Esophagus (tissue), 2 donors: ENCODE data around the gene SPTLC2. TPM values are rescaled to one million over a fixed set of nuclear protein-coding genes. Genes with fewer than 3 reads are reported as not detected.
A peak's percentile ranks its signal among the peaks of the same experiment; 100 is the strongest.
"Not testable (repeated sequence)": the region's sequence is repeated elsewhere in the genome, so short reads cannot be mapped to it uniquely, and the experiment has no call there.

Experiments
- H3K27ac ChIP-seq, 2 donors: one replicate each; pipeline ENCODE4 v1.5.1; 2013; ENCODE audit warnings: low read depth in 2 of 2, mild to moderate bottlenecking in 2 of 2, inconsistent platforms in 1 of 2, low read length in 1 of 2, moderate library complexity in 1 of 2
- H3K27me3 ChIP-seq, 2 donors: one replicate each; pipeline ENCODE4 v1.6.1; 2013; ENCODE audit warnings: low read length in 2 of 2, control low read depth in 1 of 2, mild to moderate bottlenecking in 1 of 2; ENCODE audit not compliant: insufficient read depth in 2 of 2, control insufficient read depth in 1 of 2
- H3K36me3 ChIP-seq, 2 donors: one replicate each; pipeline ENCODE4 v1.6.1; 2013; ENCODE audit warnings: low read length in 1 of 2; ENCODE audit not compliant: control insufficient read depth in 2 of 2, insufficient read depth in 2 of 2
- H3K4me1 ChIP-seq, 2 donors: one replicate each; pipeline ENCODE4 v1.6.1; 2013; ENCODE audit warnings: low read length in 1 of 2; ENCODE audit not compliant: control insufficient read depth in 2 of 2, insufficient read depth in 2 of 2
- H3K4me3 ChIP-seq, 2 donors: one replicate each; pipeline ENCODE4 v1.5.1; 2013; ENCODE audit warnings: low read length in 2 of 2, mild to moderate bottlenecking in 2 of 2, low read depth in 1 of 2, moderate library complexity in 1 of 2
- H3K9me3 ChIP-seq, 2 donors: one replicate each; pipeline ENCODE4 v1.6.1; 2013; ENCODE audit warnings: mild to moderate bottlenecking in 2 of 2, low read depth in 1 of 2, low read length in 1 of 2, moderate library complexity in 1 of 2; ENCODE audit not compliant: control insufficient read depth in 2 of 2, insufficient read depth in 1 of 2
- WGBS, 2 donors: extraction: QIAGEN DNeasy Blood & Tissue Kit; methylation state at CpG; one replicate each; pipeline ENCODE4 v1.1.7; 2013; 5-methylcytosine and 5-hydroxymethylcytosine counted together
- polyA plus RNA-seq, 2 donors: library from polyadenylated mRNA; stranded (reverse); fragments of 200-250 nt; gene quantifications; one replicate each; pipeline ENCODE4 v1.2.3, GENCODE V29; 2013
- donor health status: healthy with polysubstance abuse.
- donor health status: Bipolar disorder and iron deficiency.

SPTLC2 gene
- polyA plus RNA-seq, 2 donors: 14.1 to 16.3 TPM

GRCh38 chr14:77545171-77545570 is 71.3 kb downstream of the SPTLC2 start:
- WGBS, 2 donors: 95 to 97% methylated on average over 11 of the region's 11 CpGs
- not testable (repeated sequence) for H3K4me3 ChIP-seq, H3K4me1 ChIP-seq, H3K27ac ChIP-seq, H3K9me3 ChIP-seq, H3K27me3 ChIP-seq
- H3K36me3 ChIP-seq: peaks cover 7 to 13% of the 10 kb centered on the region in 2 donors

GRCh38 chr14:77544571-77544970 is 71.9 kb downstream of the SPTLC2 start:
- Histone ChIP-seq H3K27ac (no peak overlapping the region), H3K9me3 (no peaks in the 10 kb centered on the region), H3K4me1 (no peaks in the 10 kb centered on the region), H3K27me3 (no peaks in the 10 kb centered on the region), H3K4me3 (no peak overlapping the region), H3K36me3 (peaks cover 7 to 13% of the 10 kb centered on the region in 2 donors)
- WGBS, 2 donors: 95 to 96% methylated on average over 2 of the region's 2 CpGs

GRCh38 chr14:77543637-77544334 is 72.7 kb downstream of the SPTLC2 start:
- no peak overlapping the region for H3K4me3 ChIP-seq
- no peaks in the 10 kb centered on the region for H3K4me1 ChIP-seq
- WGBS, 2 donors: 86 to 95% methylated on average over 3 of the region's 3 CpGs
- peaks cover 4 to 9% of the 10 kb centered on the region in 2 donors for H3K36me3 ChIP-seq
- H3K27ac ChIP-seq: no peak overlapping the region
- H3K27me3 ChIP-seq: no peaks in the 10 kb centered on the region
- H3K9me3 ChIP-seq: no peaks in the 10 kb centered on the region

GRCh38 chr14:77543240-77543551 is 73.2 kb downstream of the SPTLC2 start:
- H3K4me1 ChIP-seq: no peaks in the 10 kb centered on the region
- H3K4me3 ChIP-seq: no peak overlapping the region
- H3K27me3 ChIP-seq: no peaks in the 10 kb centered on the region
- 67 to 73% methylated on average over 5 of the region's 5 CpGs for WGBS, 2 donors
- H3K36me3 ChIP-seq: peaks cover 4 to 6% of the 10 kb centered on the region in 2 donors
- H3K27ac ChIP-seq: no peak overlapping the region
- H3K9me3 ChIP-seq: no peaks in the 10 kb centered on the region

- Histone ChIP-seq H3K9me3 (no peaks in the 10 kb centered on the region), H3K4me1 (no peaks in the 10 kb centered on the region), H3K27ac (peak overlapping the region in 1 of 2 donors; percentile 8), H3K36me3 (peaks cover 4 to 6% of the 10 kb centered on the region in 2 donors), H3K4me3 (no peak overlapping the region), H3K27me3 (no peaks in the 10 kb centered on the region)
- WGBS, 2 donors: 57 to 61% methylated on average over 11 of the region's 11 CpGs
Measured at GRCh38 chr14:77542421-77543239, 73.8 kb downstream of the SPTLC2 start.

GRCh38 chr14:77541905-77542304 is 74.5 kb downstream of the SPTLC2 start:
- Histone ChIP-seq H3K36me3 (peaks cover 0 to 6% of the 10 kb centered on the region in 2 donors), H3K9me3 (no peaks in the 10 kb centered on the region), H3K27ac (no peak overlapping the region), H3K4me1 (no peaks in the 10 kb centered on the region), H3K4me3 (no peak overlapping the region), H3K27me3 (no peaks in the 10 kb centered on the region)
- 85 to 90% methylated on average over 4 of the region's 4 CpGs for WGBS, 2 donors

GRCh38 chr14:77536951-77537350 is 79.5 kb downstream of the SPTLC2 start:
- H3K27me3 ChIP-seq, H3K4me3 ChIP-seq, H3K27ac ChIP-seq, H3K36me3 ChIP-seq, H3K9me3 ChIP-seq, H3K4me1 ChIP-seq: not testable (repeated sequence)
- 91 to 93% methylated on average over 5 of the region's 5 CpGs for WGBS, 2 donors

- Histone ChIP-seq H3K4me3 (no peak overlapping the region), H3K27ac (no peak overlapping the region), H3K27me3 (no peaks in the 10 kb centered on the region)
Measured at GRCh38 chr14:77531071-77531470, 85.4 kb downstream of the SPTLC2 start.

GRCh38 chr14:77529963-77530362 is 86.5 kb downstream of the SPTLC2 start:
- Histone ChIP-seq H3K9me3 (no peaks in the 10 kb centered on the region), H3K27ac (no peak overlapping the region), H3K4me1 (no peaks in the 10 kb centered on the region)

More at GRCh38 chr14:77531071-77531470, 85.4 kb downstream of the SPTLC2 start:
- Histone ChIP-seq H3K4me1 (no peaks in the 10 kb centered on the region), H3K36me3 (no peaks in the 10 kb centered on the region), H3K9me3 (no peaks in the 10 kb centered on the region)

GRCh38 chr14:77529213-77529612 is 87.2 kb downstream of the SPTLC2 start:
- H3K4me3 ChIP-seq: no peak overlapping the region
- no peaks in the 10 kb centered on the region for H3K4me1 ChIP-seq
- H3K9me3 ChIP-seq: no peaks in the 10 kb centered on the region
- H3K27me3 ChIP-seq: no peaks in the 10 kb centered on the region
- H3K36me3 ChIP-seq: no peaks in the 10 kb centered on the region
- no peak overlapping the region for H3K27ac ChIP-seq
- WGBS, 2 donors: 62 to 77% methylated on average over 2 of the region's 2 CpGs

More at GRCh38 chr14:77529963-77530362, 86.5 kb downstream of the SPTLC2 start:
- no peaks in the 10 kb centered on the region for H3K36me3 ChIP-seq
- no peaks in the 10 kb centered on the region for H3K27me3 ChIP-seq
- H3K4me3 ChIP-seq: no peak overlapping the region
